ENCODE data around the gene TAPBP. TPM values are rescaled to one million over a fixed set of nuclear protein-coding genes. Genes with fewer than 3 reads are reported as not detected.
"Not testable (repeated sequence)": the region's sequence is repeated elsewhere in the genome, so short reads cannot be mapped to it uniquely, and the experiment has no call there.

TAPBP gene
- polyA plus RNA-seq, 1 donor: 90.9 TPM

- H3K9me3 ChIP-seq (ENCODE audit: control insufficient read depth, low read depth, low read length): no peaks in the 10 kb centered on the region
- H3K27me3 ChIP-seq (ENCODE audit: control insufficient read depth, insufficient read depth, low read length): no peaks in the 10 kb centered on the region
- WGBS (ENCODE audit: insufficient coverage, low lambda C conversion rate): no CpG with 5 or more reads among the region's 39 CpGs
- peak overlapping the region; percentile 82 for H3K27ac ChIP-seq (ENCODE audit: low read length)
- H3K4me3 ChIP-seq (ENCODE audit: low read length): peak overlapping the region; percentile 74
- H3K36me3 ChIP-seq (ENCODE audit: control insufficient read depth, insufficient read depth, low read length): peaks cover 64% of the 10 kb centered on the region
- no peak for DNase-seq
- peaks cover 33% of the 10 kb centered on the region for H3K4me1 ChIP-seq (ENCODE audit: control insufficient read depth, insufficient read depth, low read length)
Measured at GRCh38 chr6:33277663-33278391, 36.1 kb downstream of the TAPBP start.

- Histone ChIP-seq H3K4me1 (ENCODE audit: control insufficient read depth, insufficient read depth, low read length) (peaks cover 33% of the 10 kb centered on the region), H3K27ac (ENCODE audit: low read length) (peak within 1 kb of the TSS; percentile 82), H3K9me3 (ENCODE audit: control insufficient read depth, low read depth, low read length) (no peaks in the 10 kb centered on the region), H3K4me3 (ENCODE audit: low read length) (peak within 1 kb of the TSS; percentile 74), H3K27me3 (ENCODE audit: control insufficient read depth, insufficient read depth, low read length) (no peaks in the 10 kb centered on the region), H3K36me3 (ENCODE audit: control insufficient read depth, insufficient read depth, low read length) (peaks cover 59% of the 10 kb centered on the region)
- peak; percentile 67 to 84 for DNase-seq
- no CpG with 5 or more reads among the region's 80 CpGs for WGBS (ENCODE audit: insufficient coverage, low lambda C conversion rate)
Measured at GRCh38 chr6:33276864-33277662, 36.8 kb downstream of the TAPBP start, which contains the start of gene B3GALT4. TSS of gene B3GALT4 (plus strand) at chr6:33277123. CDS start at chr6:33277420, 297 bp downstream.

DNA sequence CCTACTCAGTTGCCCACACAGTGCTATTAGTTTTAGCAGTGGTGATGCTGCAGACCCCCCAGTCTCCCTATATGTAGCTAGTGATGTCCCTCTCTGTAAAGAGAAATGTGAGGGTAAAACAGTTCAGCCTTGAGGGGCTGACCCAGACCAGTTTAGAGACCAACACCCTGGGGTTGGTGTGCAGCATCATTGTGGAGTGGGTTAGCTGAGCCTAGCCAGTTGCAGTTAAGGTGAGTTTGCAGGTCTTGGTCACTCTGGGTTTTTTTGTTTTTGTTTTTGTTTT lies 37.4 kb downstream of the TAPBP start:
- no peak for DNase-seq
- Histone ChIP-seq H3K27ac (ENCODE audit: low read length) (peak overlapping the region; percentile 82), H3K36me3 (ENCODE audit: control insufficient read depth, insufficient read depth, low read length) (peaks cover 59% of the 10 kb centered on the region), H3K9me3 (ENCODE audit: control insufficient read depth, low read depth, low read length) (no peaks in the 10 kb centered on the region), H3K4me3 (ENCODE audit: low read length) (peak overlapping the region; percentile 74), H3K27me3 (ENCODE audit: control insufficient read depth, insufficient read depth, low read length) (no peaks in the 10 kb centered on the region), H3K4me1 (ENCODE audit: control insufficient read depth, insufficient read depth, low read length) (peaks cover 33% of the 10 kb centered on the region)

DNA sequence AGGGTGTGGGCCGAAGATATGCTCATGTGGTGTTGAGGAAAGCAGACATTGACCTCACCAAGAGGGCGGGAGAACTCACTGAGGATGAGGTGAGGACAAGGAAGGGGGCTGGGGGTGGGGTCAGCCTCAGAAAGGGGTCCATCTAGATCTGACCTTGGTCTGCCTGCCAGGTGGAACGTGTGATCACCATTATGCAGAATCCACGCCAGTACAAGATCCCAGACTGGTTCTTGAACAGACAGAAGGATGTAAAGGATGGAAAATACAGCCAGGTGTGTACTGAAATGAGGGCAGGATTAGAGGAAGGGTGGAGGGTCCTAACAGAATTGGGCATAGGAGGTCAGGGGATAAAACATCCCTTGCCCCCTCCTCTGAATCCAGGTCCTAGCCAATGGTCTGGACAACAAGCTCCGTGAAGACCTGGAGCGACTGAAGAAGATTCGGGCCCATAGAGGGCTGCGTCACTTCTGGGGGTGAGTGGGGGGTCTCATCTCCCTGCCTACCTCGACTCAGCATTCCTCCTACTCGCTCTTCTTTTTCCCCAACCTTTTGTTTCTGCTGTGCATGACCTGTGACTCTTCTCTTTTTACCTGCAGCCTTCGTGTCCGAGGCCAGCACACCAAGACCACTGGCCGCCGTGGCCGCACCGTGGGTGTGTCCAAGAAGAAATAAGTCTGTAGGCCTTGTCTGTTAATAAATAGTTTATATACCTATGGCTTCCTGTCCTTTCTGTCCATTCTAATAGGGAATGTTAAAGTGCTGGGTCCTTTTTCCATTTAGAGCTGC lies 37.9 kb downstream of the TAPBP start:
- Histone ChIP-seq H3K27ac (ENCODE audit: low read length) (peak overlapping the region; percentile 82), H3K36me3 (ENCODE audit: control insufficient read depth, insufficient read depth, low read length) (peaks cover 55% of the 10 kb centered on the region), H3K4me1 (ENCODE audit: control insufficient read depth, insufficient read depth, low read length) (peaks cover 33% of the 10 kb centered on the region), H3K4me3 (ENCODE audit: low read length) (peak overlapping the region; percentile 74)
- H3K27me3 ChIP-seq (ENCODE audit: control insufficient read depth, insufficient read depth, low read length); H3K9me3 ChIP-seq (ENCODE audit: control insufficient read depth, low read depth, low read length); DNase-seq: not testable (repeated sequence)
- 60% methylated on average over 1 of the region's 16 CpGs for WGBS (ENCODE audit: insufficient coverage, low lambda C conversion rate)

GRCh38 chr6:33273924-33274902 lies 39.7 kb downstream of the TAPBP start:
- no peak for DNase-seq
- Histone ChIP-seq H3K36me3 (ENCODE audit: control insufficient read depth, insufficient read depth, low read length) (peaks cover 43% of the 10 kb centered on the region), H3K27me3 (ENCODE audit: control insufficient read depth, insufficient read depth, low read length) (no peaks in the 10 kb centered on the region), H3K9me3 (ENCODE audit: control insufficient read depth, low read depth, low read length) (no peaks in the 10 kb centered on the region), H3K27ac (ENCODE audit: low read length) (no peak overlapping the region), H3K4me3 (ENCODE audit: low read length) (peak overlapping the region; percentile 8), H3K4me1 (ENCODE audit: control insufficient read depth, insufficient read depth, low read length) (peaks cover 30% of the 10 kb centered on the region)
- 74% methylated on average over 4 of the region's 14 CpGs for WGBS (ENCODE audit: insufficient coverage, low lambda C conversion rate)

DNA sequence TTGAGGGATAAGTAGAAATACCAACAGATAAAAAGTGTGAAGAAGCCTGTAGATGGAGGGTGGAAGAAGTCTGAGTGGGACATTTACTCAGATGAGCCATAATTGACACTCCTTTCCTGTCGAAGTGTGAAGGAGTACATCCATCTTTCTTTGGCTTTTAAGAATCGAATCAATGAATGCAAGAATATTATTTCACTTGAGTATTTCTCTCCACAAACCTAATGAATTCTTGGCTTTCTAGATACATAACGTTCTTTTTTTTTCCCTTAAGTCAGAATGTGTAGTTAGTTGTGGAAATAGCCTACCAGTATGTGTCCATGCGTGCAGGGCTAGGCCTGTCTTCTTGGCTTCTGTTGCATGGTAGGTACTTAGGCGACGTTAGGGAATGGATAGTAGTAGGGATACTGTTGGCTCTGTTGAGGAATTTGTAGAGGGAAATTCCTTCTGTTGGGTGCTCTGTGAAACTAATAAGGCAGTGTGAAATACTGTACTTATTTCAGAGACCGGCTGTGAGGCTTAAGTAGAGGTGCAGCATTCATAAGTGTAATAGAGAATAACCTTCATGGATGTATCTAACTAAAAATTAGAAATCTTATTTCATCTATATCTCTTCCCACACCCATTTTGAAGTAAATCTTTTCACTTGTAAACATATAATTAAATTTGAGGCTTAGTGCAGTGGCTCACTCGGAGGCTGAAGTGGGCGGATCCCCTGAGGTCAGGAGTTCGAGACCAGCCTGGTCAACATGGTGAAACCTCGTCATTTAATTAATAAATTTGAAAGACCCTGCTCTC lies 40.6 kb downstream of the TAPBP start:
- Histone ChIP-seq H3K36me3 (ENCODE audit: control insufficient read depth, insufficient read depth, low read length) (peaks cover 43% of the 10 kb centered on the region), H3K4me3 (ENCODE audit: low read length) (peak overlapping the region; percentile 86), H3K9me3 (ENCODE audit: control insufficient read depth, low read depth, low read length) (no peaks in the 10 kb centered on the region), H3K4me1 (ENCODE audit: control insufficient read depth, insufficient read depth, low read length) (peaks cover 30% of the 10 kb centered on the region), H3K27me3 (ENCODE audit: control insufficient read depth, insufficient read depth, low read length) (no peaks in the 10 kb centered on the region), H3K27ac (ENCODE audit: low read length) (no peak overlapping the region)
- DNase-seq: no peak
- 57% methylated on average over 3 of the region's 11 CpGs for WGBS (ENCODE audit: insufficient coverage, low lambda C conversion rate)

GRCh38 chr6:33272275-33273128 lies 41.4 kb downstream of the TAPBP start:
- peaks cover 30% of the 10 kb centered on the region for H3K4me1 ChIP-seq (ENCODE audit: control insufficient read depth, insufficient read depth, low read length)
- H3K9me3 ChIP-seq (ENCODE audit: control insufficient read depth, low read depth, low read length): no peaks in the 10 kb centered on the region
- peak overlapping the region; percentile 86 for H3K4me3 ChIP-seq (ENCODE audit: low read length)
- WGBS (ENCODE audit: insufficient coverage, low lambda C conversion rate): no CpG with 5 or more reads among the region's 22 CpGs
- no peak for DNase-seq
- no peaks in the 10 kb centered on the region for H3K27me3 ChIP-seq (ENCODE audit: control insufficient read depth, insufficient read depth, low read length)
- peaks cover 51% of the 10 kb centered on the region for H3K36me3 ChIP-seq (ENCODE audit: control insufficient read depth, insufficient read depth, low read length)
- peak overlapping the region; percentile 67 for H3K27ac ChIP-seq (ENCODE audit: low read length)

DNA sequence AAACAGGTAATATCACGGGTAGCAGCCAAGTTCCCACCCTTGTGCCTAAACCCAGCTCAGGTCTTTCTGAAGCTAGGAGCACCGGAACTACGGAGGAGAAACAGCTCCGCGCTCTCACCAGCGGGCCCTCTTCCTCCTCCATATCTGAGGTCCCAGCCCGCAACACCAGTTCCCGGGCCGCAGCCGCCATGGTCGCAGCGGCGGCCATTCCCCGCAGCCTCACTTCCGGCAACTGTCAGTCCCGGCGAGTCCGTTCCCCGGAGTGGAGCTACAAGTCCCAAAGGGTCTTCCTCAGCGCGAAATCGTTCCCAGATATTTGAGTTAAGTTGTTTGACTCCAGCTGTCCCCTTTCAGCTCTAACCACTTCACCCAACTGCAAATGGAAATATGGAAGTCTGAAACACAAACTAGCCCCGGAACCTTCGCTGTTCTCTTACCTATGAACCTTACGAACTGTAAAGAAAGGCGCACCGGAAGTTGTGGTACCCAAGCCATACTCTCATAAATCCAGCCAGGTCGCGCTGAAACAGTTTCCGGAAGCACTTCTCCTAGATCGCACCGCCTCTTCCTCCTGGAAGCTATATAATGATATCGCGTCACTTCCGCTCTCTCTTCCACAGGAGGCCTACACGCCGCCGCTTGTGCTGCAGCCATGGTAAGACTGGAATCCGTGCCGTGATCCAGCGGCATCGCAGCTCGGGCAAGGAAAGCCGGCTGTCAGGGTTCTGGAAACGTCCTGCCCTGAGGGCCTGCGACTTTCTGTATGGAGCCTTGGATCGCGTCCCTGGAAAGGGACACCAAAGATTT lies 42.2 kb downstream of the TAPBP start, which contains the start of the genes RPS18 and VPS52:
RPS18 (plus strand) TSS at position 608 of the 807 bp plus-strand sequence; CDS start at position 653, 45 bp downstream.
VPS52 (minus strand) TSS at position 409 of the 807 bp plus-strand sequence; CDS start at position 208, 201 bp downstream.
- DNase-seq: peak; percentile 98 to 99
- no CpG with 5 or more reads among the region's 48 CpGs for WGBS (ENCODE audit: insufficient coverage, low lambda C conversion rate)
- Histone ChIP-seq H3K27ac (ENCODE audit: low read length) (peak within 1 kb of the TSS; percentile 86), H3K4me1 (ENCODE audit: control insufficient read depth, insufficient read depth, low read length) (peaks cover 30% of the 10 kb centered on the region), H3K9me3 (ENCODE audit: control insufficient read depth, low read depth, low read length) (no peaks in the 10 kb centered on the region), H3K36me3 (ENCODE audit: control insufficient read depth, insufficient read depth, low read length) (peaks cover 59% of the 10 kb centered on the region), H3K27me3 (ENCODE audit: control insufficient read depth, insufficient read depth, low read length) (no peaks in the 10 kb centered on the region), H3K4me3 (ENCODE audit: low read length) (peak within 1 kb of the TSS; percentile 86)
